LNCaP clone FGC (cell line): ENCODE results near the gene ALX1.

ENCODE experiments used
- DNase-seq: peaks from one replicate; pipeline ENCODE4 v3.0.0-alpha.2; 2011; ENCODE audit warnings: low read depth
- H3K4me3 ChIP-seq: 2 replicates; pipeline ENCODE4 v1.5.1; 2011; ENCODE audit warnings: mild to moderate bottlenecking, low read depth, low read length, control low read depth
- TF ChIP-seq, protein P1 (sequence below): IDR thresholded peaks from 2 replicates; pipeline ENCODE4 v1.5.1; 2012; ENCODE audit warnings: mild to moderate bottlenecking; ENCODE audit not compliant: control insufficient read depth, insufficient read depth; ENCODE audit errors: extremely low read depth

ALX1 gene

GRCh38 chr12:85278598-85279448, 1.2 kb upstream of the ALX1 start:
- no peak for DNase-seq
- no peak overlapping the region for H3K4me3 ChIP-seq

DNA sequence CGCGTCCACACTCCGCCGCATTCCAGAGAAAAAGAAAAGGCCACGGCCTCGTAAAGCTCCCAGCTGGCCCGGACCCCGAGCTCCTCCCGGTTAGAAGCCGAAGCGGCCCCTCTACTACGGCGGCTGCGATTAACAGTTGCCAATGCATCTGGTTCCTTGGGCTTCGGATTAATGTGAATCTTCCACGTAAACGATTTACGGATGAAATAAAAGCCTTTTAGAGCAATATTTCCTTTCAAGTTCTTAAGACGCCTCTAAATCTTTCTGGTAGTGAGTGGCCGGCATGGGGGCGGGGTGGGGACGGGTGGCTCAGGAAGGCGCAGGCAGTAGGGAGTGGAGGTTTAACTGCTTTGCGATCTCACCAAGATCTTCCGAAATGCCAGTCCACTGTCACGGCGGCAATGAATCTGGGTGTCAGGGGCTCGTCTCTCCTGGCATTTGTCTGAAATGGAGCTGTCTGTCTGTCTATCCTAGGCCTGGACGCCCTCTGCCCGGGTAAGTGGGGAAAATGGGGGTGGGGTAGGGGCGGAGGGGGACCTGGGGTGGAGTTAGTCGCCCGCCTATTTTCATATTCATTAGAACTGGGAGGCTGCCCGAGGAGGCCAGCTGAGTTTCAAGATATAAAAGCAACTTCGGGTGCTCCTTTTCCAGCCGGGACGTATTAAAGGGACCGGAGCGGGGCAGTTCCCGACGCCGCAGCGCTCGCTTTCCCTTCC, 413 bp upstream of the ALX1 start:
- TF ChIP-seq, protein P1, sequence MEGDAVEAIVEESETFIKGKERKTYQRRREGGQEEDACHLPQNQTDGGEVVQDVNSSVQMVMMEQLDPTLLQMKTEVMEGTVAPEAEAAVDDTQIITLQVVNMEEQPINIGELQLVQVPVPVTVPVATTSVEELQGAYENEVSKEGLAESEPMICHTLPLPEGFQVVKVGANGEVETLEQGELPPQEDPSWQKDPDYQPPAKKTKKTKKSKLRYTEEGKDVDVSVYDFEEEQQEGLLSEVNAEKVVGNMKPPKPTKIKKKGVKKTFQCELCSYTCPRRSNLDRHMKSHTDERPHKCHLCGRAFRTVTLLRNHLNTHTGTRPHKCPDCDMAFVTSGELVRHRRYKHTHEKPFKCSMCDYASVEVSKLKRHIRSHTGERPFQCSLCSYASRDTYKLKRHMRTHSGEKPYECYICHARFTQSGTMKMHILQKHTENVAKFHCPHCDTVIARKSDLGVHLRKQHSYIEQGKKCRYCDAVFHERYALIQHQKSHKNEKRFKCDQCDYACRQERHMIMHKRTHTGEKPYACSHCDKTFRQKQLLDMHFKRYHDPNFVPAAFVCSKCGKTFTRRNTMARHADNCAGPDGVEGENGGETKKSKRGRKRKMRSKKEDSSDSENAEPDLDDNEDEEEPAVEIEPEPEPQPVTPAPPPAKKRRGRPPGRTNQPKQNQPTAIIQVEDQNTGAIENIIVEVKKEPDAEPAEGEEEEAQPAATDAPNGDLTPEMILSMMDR, result no peak
- H3K4me3 ChIP-seq, result no peak overlapping the region
- no peak for DNase-seq

More at GRCh38 chr12:85278598-85279448, 1.2 kb upstream of the ALX1 start:
- TF ChIP-seq, protein P1, result no peak

GRCh38 chr12:85280984-85281630, 1.1 kb downstream of the ALX1 start:
- no peak for DNase-seq
- no peak overlapping the region for H3K4me3 ChIP-seq
- TF ChIP-seq, protein P1, result no peak

DNA sequence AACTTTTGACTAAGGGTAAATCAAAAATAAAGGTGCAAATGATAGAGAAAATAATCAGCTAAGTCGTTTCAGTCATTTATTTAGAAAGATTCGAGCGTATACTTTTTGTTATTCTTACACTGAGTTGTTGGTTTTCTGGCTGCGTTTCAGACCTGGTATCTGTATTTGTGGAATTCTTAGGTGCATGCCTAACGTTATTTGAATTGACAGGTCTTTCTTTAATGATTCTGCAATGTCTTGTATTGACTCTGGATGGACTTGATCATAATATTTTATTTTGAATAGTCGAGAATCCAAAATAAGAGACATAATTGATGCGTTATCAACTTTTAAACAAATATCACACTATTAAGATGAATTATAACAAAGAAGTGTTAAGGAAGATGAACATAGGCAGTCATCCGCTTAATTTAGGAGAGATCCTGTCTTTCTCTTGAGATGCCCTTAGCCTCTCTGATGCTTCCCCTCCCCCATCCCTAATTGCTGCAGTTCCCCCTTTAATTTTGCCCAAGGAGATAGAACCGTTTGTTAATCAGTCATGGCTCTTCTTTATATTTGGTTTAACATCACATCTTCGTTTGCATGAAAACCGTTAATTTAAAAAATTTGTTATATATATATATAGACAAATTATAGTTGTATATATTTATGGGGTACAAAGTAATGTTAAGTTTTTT, 1.8 kb downstream of the ALX1 start:
- no peak for DNase-seq
- TF ChIP-seq, protein P1, result no peak
- H3K4me3 ChIP-seq, result no peak overlapping the region

DNA sequence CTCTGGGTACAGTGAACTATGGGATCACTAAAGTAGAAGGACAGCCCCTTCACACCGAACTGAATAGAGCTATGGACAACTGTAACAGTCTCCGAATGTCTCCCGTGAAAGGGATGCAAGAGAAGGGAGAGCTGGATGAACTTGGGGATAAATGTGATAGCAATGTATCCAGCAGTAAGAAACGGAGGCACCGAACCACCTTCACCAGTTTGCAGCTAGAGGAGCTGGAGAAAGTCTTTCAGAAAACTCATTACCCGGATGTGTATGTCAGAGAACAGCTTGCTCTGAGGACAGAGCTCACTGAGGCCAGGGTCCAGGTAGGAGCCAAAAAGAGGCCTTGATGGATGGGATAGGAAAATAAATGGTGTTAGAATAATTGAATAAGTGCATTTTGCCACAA, 3.5 kb downstream of the ALX1 start:
- no peak overlapping the region for H3K4me3 ChIP-seq
- no peak for DNase-seq

GRCh38 chr12:85296362-85296761, 16.3 kb downstream of the ALX1 start:
- TF ChIP-seq, protein P1, result no peak
- H3K4me3 ChIP-seq, result no peak overlapping the region
- DNase-seq, result no peak

More for the DNA sequence above, 3.5 kb downstream of the ALX1 start:
- TF ChIP-seq, protein P1, result no peak
